Measurements from ENCODE around the gene KRTAP5-8.

- TF ChIP-seq CTCF (IDR thresholded peaks at IDR 0.05 in 4 of 5, conservative IDR thresholded peaks at IDR 0.05 in 1 of 5) (no peak), POLR2A (IDR thresholded peaks at IDR 0.05) (no peak)
These were observed 7.7 kb downstream of the KRTAP5-8 start for GRCh38 chr11:71545405-71545966.

Measured in gastrocnemius medialis (tissue), 4 donors.